GM18907 (cell line): Measurements from ENCODE around the gene ECSCR.

Experiments used
- ATAC-seq: cut with Tn5 transposase; IDR thresholded peaks from one replicate; pipeline ENCODE4 v1.9.1; 2021; ENCODE audit warnings: mild to moderate bottlenecking, moderate library complexity; ENCODE audit not compliant: unreplicated experiment

The ECSCR gene

GRCh38 chr5:139474890-139475791 is 12.6 kb upstream of the ECSCR start:
- no peak for ATAC-seq

- ATAC-seq: no peak
Observed at GRCh38 chr5:139473565-139473964, 11.0 kb upstream of the ECSCR start.

- no peak for ATAC-seq
Observed at GRCh38 chr5:139473105-139473504, 10.6 kb upstream of the ECSCR start.

- no peak for ATAC-seq
Observed at GRCh38 chr5:139472386-139473030, 10.0 kb upstream of the ECSCR start.

- ATAC-seq: no peak
Observed at GRCh38 chr5:139470821-139471300, 8.3 kb upstream of the ECSCR start, which contains the start of gene SMIM33. SMIM33 (plus strand) TSS chr5:139471004; CDS start chr5:139471122, 118 bp downstream.

GRCh38 chr5:139468421-139468931 is 5.9 kb upstream of the ECSCR start:
- no peak for ATAC-seq

- no peak for ATAC-seq
Observed at GRCh38 chr5:139461698-139462097, 845 bp downstream of the ECSCR start.

GRCh38 chr5:139461176-139461575 is 1.4 kb downstream of the ECSCR start:
- ATAC-seq: no peak

- no peak for ATAC-seq
Observed at GRCh38 chr5:139460455-139460854, 2.1 kb downstream of the ECSCR start.

GRCh38 chr5:139459451-139459934 is 3.0 kb downstream of the ECSCR start:
- ATAC-seq: peak; percentile 27

GRCh38 chr5:139458580-139459407 is 3.7 kb downstream of the ECSCR start:
- ATAC-seq: peak; percentile 69

- ATAC-seq: peak; percentile 28
Observed at GRCh38 chr5:139457653-139458306, 4.8 kb downstream of the ECSCR start.

- no peak for ATAC-seq
Observed at GRCh38 chr5:139457241-139457640, 5.3 kb downstream of the ECSCR start.

GRCh38 chr5:139456776-139457175 is 5.8 kb downstream of the ECSCR start:
- ATAC-seq: no peak

- no peak for ATAC-seq
Observed at GRCh38 chr5:139454568-139455290, 7.8 kb downstream of the ECSCR start.

- ATAC-seq: no peak
Observed at GRCh38 chr5:139453683-139454567, 8.6 kb downstream of the ECSCR start.

- no peak for ATAC-seq
Observed at GRCh38 chr5:139451878-139452660, 10.5 kb downstream of the ECSCR start.

GRCh38 chr5:139451176-139451575 is 11.4 kb downstream of the ECSCR start:
- ATAC-seq: no peak
